Left colon (tissue), 2 donors: ENCODE results near the gene OMG. TPM values are rescaled to one million over a fixed set of nuclear protein-coding genes. Genes with fewer than 3 reads are reported as not detected.

Experiments
- total RNA-seq, 2 donors: library from RNA; stranded (reverse); fragmentation: NEBNext Ultra II Directional; extraction: Animal tissue kit (Norgen Biotek cat#: 25700); gene quantifications; one replicate each; pipeline ENCODE4 v1.2.1, GENCODE V29; 2021
- donor health status: DM: no; HTN: no; CAD: no.
- donor health status: DM: yes; HTN: yes; CAD: no.

OMG gene
- total RNA-seq, 2 donors from 2014 or later: 0.50 TPM; not detected in 1

Other genes starting within 250 kb of the OMG start
- 10 to 100 TPM; 48.9 to 61.4 TPM for gene NF1, start 202.3 kb downstream of the OMG start, total RNA-seq
- 1 to 10 TPM; 3.7 to 8.7 TPM for gene EVI2B, start 16.8 kb upstream of the OMG start, total RNA-seq
- 1 to 10 TPM in 1 of 2 donors, under 1 TPM in 1; 0.98 to 3.4 TPM for gene EVI2A, start 24.4 kb upstream of the OMG start, total RNA-seq
- 10 to 100 TPM; 42.5 to 46.9 TPM for gene RAB11FIP4, start 94.4 kb upstream of the OMG start, total RNA-seq